ENCODE measurements around the gene NOP9. TPM values are rescaled to one million over a fixed set of nuclear protein-coding genes. Genes with fewer than 3 reads are reported as not detected.

NOP9 gene
- total RNA-seq, result 18.5 and 21.7 TPM in 2 replicates

GRCh38 chr14:24299255-24300191 is at the start of gene NOP9, which contains the start of gene DHRS1:
Gene NOP9, plus strand, starts transcription at chr14:24299850. Its CDS starts 105 bp downstream, at chr14:24299955.
Gene DHRS1, minus strand, starts transcription at chr14:24299780. Its CDS starts 674 bp downstream, at chr14:24299106.

GRCh38 chr14:24262821-24263733 is 36.6 kb upstream of the NOP9 start, which contains the start of gene TGM1:
Gene TGM1, minus strand, starts transcription at chr14:24263177. Its CDS starts 825 bp downstream, at chr14:24262352.

GRCh38 chr14:24271134-24271833 is 28.4 kb upstream of the NOP9 start, which contains the start of gene RABGGTA:
Gene RABGGTA, minus strand, starts transcription at chr14:24271597. Its CDS starts 482 bp downstream, at chr14:24271115.

GRCh38 chr14:24307575-24308341 is 8.1 kb downstream of the NOP9 start, which contains the start of gene CIDEB:
Gene CIDEB, minus strand, starts transcription at chr14:24307977. Its CDS starts 119 bp downstream, at chr14:24307858.

GRCh38 chr14:24309538-24310264 is 10.1 kb downstream of the NOP9 start, which contains the start of gene LTB4R2:
Gene LTB4R2, plus strand, starts transcription at chr14:24310140. Its CDS starts 525 bp downstream, at chr14:24310665.

GRCh38 chr14:24310646-24311604 is 11.3 kb downstream of the NOP9 start, which contains the start of gene LTB4R:
Gene LTB4R, plus strand, starts transcription at chr14:24311502. Its CDS starts 4,150 bp downstream, at chr14:24315652.

GRCh38 chr14:24334431-24335291 is 35.0 kb downstream of the NOP9 start, which contains the start of gene ADCY4:
Gene ADCY4, minus strand, starts transcription at chr14:24335071. Its CDS starts 419 bp downstream, at chr14:24334652.

GRCh38 chr14:24339284-24340151 is 39.9 kb downstream of the NOP9 start, which contains the start of gene RIPK3:
Gene RIPK3, minus strand, starts transcription at chr14:24339991. Its CDS starts 165 bp downstream, at chr14:24339826.

Small RNA genes within 50 kb of the gene (small RNA-seq; reads per million reads assigned to genes)
- gene RF00026, result not detected

Other genes starting within 250 kb of the NOP9 start
- gene CARMIL3, start 247.8 kb upstream of the NOP9 start, total RNA-seq, result under 0.01 TPM in 1 of 2 replicates, not detected in the other
- not detected in 2 replicates for gene CPNE6, start 228.3 kb upstream of the NOP9 start, total RNA-seq
- gene PCK2, start 205.5 kb upstream of the NOP9 start, total RNA-seq, result 33.0 and 33.9 TPM in 2 replicates
- gene DCAF11, start 185.1 kb upstream of the NOP9 start, total RNA-seq, result 63.8 and 79.8 TPM in 2 replicates
- 0.97 and 1.8 TPM in 2 replicates for gene NRL, start 184.9 kb upstream of the NOP9 start, total RNA-seq
- gene FITM1, start 169.2 kb upstream of the NOP9 start, total RNA-seq, result not detected in 2 replicates
- gene PSME1, start 163.7 kb upstream of the NOP9 start, total RNA-seq, result 114 and 128 TPM in 2 replicates
- 5.8 and 8.3 TPM in 2 replicates for gene EMC9, start 158.3 kb upstream of the NOP9 start, total RNA-seq
- gene PSME2, start 153.2 kb upstream of the NOP9 start, total RNA-seq, result 59.1 and 63.8 TPM in 2 replicates
- gene RNF31, start 152.4 kb upstream of the NOP9 start, total RNA-seq, result 53.4 and 53.8 TPM in 2 replicates
- 136 and 154 TPM in 2 replicates for gene IRF9, start 138.6 kb upstream of the NOP9 start, total RNA-seq
- 3.5 and 7.5 TPM in 2 replicates for gene REC8, start 127.8 kb upstream of the NOP9 start, total RNA-seq
- gene IPO4, start 111.0 kb upstream of the NOP9 start, total RNA-seq, result 45.1 and 55.2 TPM in 2 replicates
- 76.5 and 83.1 TPM in 2 replicates for gene TM9SF1, start 104.4 kb upstream of the NOP9 start, total RNA-seq
- gene TSSK4, start 94.2 kb upstream of the NOP9 start, total RNA-seq, result 0.24 TPM in 1 of 2 replicates, not detected in the other
- gene CHMP4A, start 86.4 kb upstream of the NOP9 start, total RNA-seq, result 19.1 and 25.4 TPM in 2 replicates
- gene MDP1, start 83.8 kb upstream of the NOP9 start, total RNA-seq, result 13.1 and 15.1 TPM in 2 replicates
- gene NEDD8, start 67.5 kb upstream of the NOP9 start, total RNA-seq, result 48.7 and 73.2 TPM in 2 replicates
- gene GMPR2, start 66.9 kb upstream of the NOP9 start, total RNA-seq, result 67.0 and 74.5 TPM in 2 replicates
- gene TINF2, start 57.2 kb upstream of the NOP9 start, total RNA-seq, result 68.9 and 75.8 TPM in 2 replicates
- gene TGM1, start 36.7 kb upstream of the NOP9 start, total RNA-seq, result 1.1 and 3.1 TPM in 2 replicates
- gene RABGGTA, start 28.3 kb upstream of the NOP9 start, total RNA-seq, result 26.1 and 28.4 TPM in 2 replicates
- gene DHRS1, start 70 bp upstream of the NOP9 start, total RNA-seq, result 20.9 and 22.6 TPM in 2 replicates
- gene CIDEB, start 8.1 kb downstream of the NOP9 start, total RNA-seq, result 3.2 and 3.6 TPM in 2 replicates
- gene LTB4R2, start 10.3 kb downstream of the NOP9 start, total RNA-seq, result 6.7 and 7.5 TPM in 2 replicates
- gene LTB4R, start 11.7 kb downstream of the NOP9 start, total RNA-seq, result 1.3 and 2.6 TPM in 2 replicates
- 24.2 and 35.5 TPM in 2 replicates for gene ADCY4, start 35.2 kb downstream of the NOP9 start, total RNA-seq
- 29.0 and 35.1 TPM in 2 replicates for gene RIPK3, start 40.1 kb downstream of the NOP9 start, total RNA-seq
- gene NFATC4, start 68.3 kb downstream of the NOP9 start, total RNA-seq, result 285 and 343 TPM in 2 replicates
- 26.5 and 28.4 TPM in 2 replicates for gene NYNRIN, start 99.2 kb downstream of the NOP9 start, total RNA-seq
- 0.97 and 4.4 TPM in 2 replicates for gene CBLN3, start 129.8 kb downstream of the NOP9 start, total RNA-seq
- 68.6 and 81.6 TPM in 2 replicates for gene KHNYN, start 130.1 kb downstream of the NOP9 start, total RNA-seq
- gene SDR39U1, start 142.9 kb downstream of the NOP9 start, total RNA-seq, result 8.9 and 10.7 TPM in 2 replicates
- not detected in 2 replicates for gene CMA1, start 208.4 kb downstream of the NOP9 start, total RNA-seq

Measured in hair follicle dermal papilla cell (primary cell).